ENCODE results near the gene APOL3. TPM values are rescaled to one million over a fixed set of nuclear protein-coding genes. Genes with fewer than 3 reads are reported as not detected.
"Not testable (repeated sequence)": the region's sequence is repeated elsewhere in the genome, so short reads cannot be mapped to it uniquely, and the experiment has no call there.

Gene APOL3
- total RNA-seq, 1 donor from 2014 or later = 26.9 TPM

- DNase-seq (ENCODE audit: low spot score) (no peak), ATAC-seq (peak; percentile 9)
Measured at GRCh38 chr22:36162127-36163034, 1.8 kb upstream of the APOL3 start.

GRCh38 chr22:36161793-36162126 is 1.2 kb upstream of the APOL3 start:
- DNase-seq (ENCODE audit: low spot score); ATAC-seq: not testable (repeated sequence)

GRCh38 chr22:36156515-36157419 is 3.8 kb downstream of the APOL3 start:
- DNase-seq (ENCODE audit: low spot score) (peak; percentile 89), ATAC-seq (peak; percentile 75)

GRCh38 chr22:36156119-36156514 is 4.4 kb downstream of the APOL3 start:
- ATAC-seq (peak; percentile 5), DNase-seq (ENCODE audit: low spot score) (no peak)

GRCh38 chr22:36155702-36156101 is 4.9 kb downstream of the APOL3 start:
- ATAC-seq (peak; percentile 75), DNase-seq (ENCODE audit: low spot score) (peak; percentile 84)

- no peak for DNase-seq (ENCODE audit: low spot score)
- ATAC-seq = no peak
Measured at GRCh38 chr22:36154423-36154945, 6.1 kb downstream of the APOL3 start.

- ATAC-seq (no peak), DNase-seq (ENCODE audit: low spot score) (no peak)
Measured at GRCh38 chr22:36153501-36154422, 6.8 kb downstream of the APOL3 start.

GRCh38 chr22:36152821-36153220 is 7.7 kb downstream of the APOL3 start:
- DNase-seq (ENCODE audit: low spot score) = not testable (repeated sequence)

GRCh38 chr22:36152088-36152487 is 8.5 kb downstream of the APOL3 start:
- DNase-seq (ENCODE audit: low spot score) = no peak
- ATAC-seq = no peak

More at GRCh38 chr22:36152821-36153220, 7.7 kb downstream of the APOL3 start:
- ATAC-seq = not testable (repeated sequence)

GRCh38 chr22:36151006-36151595 is 9.5 kb downstream of the APOL3 start:
- ATAC-seq = no peak

GRCh38 chr22:36149441-36149840 is 11.1 kb downstream of the APOL3 start:
- DNase-seq (ENCODE audit: low spot score) = peak; percentile 15
- ATAC-seq = no peak

More at GRCh38 chr22:36151006-36151595, 9.5 kb downstream of the APOL3 start:
- DNase-seq (ENCODE audit: low spot score) = peak; percentile 4

- ATAC-seq (no peak), DNase-seq (ENCODE audit: low spot score) (no peak)
Measured at GRCh38 chr22:36148411-36148810, 12.1 kb downstream of the APOL3 start.

GRCh38 chr22:36147196-36147791 is 13.3 kb downstream of the APOL3 start:
- no peak for ATAC-seq

GRCh38 chr22:36145881-36146280 is 14.7 kb downstream of the APOL3 start:
- ATAC-seq = no peak
- DNase-seq (ENCODE audit: low spot score) = no peak

More at GRCh38 chr22:36147196-36147791, 13.3 kb downstream of the APOL3 start:
- DNase-seq (ENCODE audit: low spot score) = no peak

GRCh38 chr22:36144886-36145541 is 15.5 kb downstream of the APOL3 start:
- peak; percentile 80 for ATAC-seq
- DNase-seq (ENCODE audit: low spot score) = peak; percentile 72

- DNase-seq (ENCODE audit: low spot score) (no peak), ATAC-seq (no peak)
Measured at GRCh38 chr22:36143956-36144355, 16.6 kb downstream of the APOL3 start.

- DNase-seq (ENCODE audit: low spot score) (peak; percentile 89), ATAC-seq (peak; percentile 77)
Measured at GRCh38 chr22:36143066-36143815, 17.3 kb downstream of the APOL3 start.

GRCh38 chr22:36141481-36141880 is 19.1 kb downstream of the APOL3 start:
- ATAC-seq = no peak
- DNase-seq (ENCODE audit: low spot score) = no peak

All from left lobe of liver (tissue), 2 donors.